Neural cell (in vitro differentiated cells): ENCODE results near the gene SLIT3.

Source experiments
- CTCF ChIP-seq: fragments of 450-650 bp; IDR thresholded peaks from 2 replicates; pipeline ENCODE4 v1.5.1; 2014; ENCODE audit warnings: antibody characterized with exemption, mild to moderate bottlenecking, moderate library complexity; ENCODE audit not compliant: poor library complexity, severe bottlenecking
- EP300 ChIP-seq: fragments of 450-650 bp; conservative IDR thresholded peaks from 2 replicates; pipeline ENCODE4 v1.6.1; 2014; ENCODE audit warnings: antibody characterized with exemption, mild to moderate bottlenecking, moderate library complexity; ENCODE audit not compliant: poor library complexity, severe bottlenecking
- POLR2AphosphoS5 ChIP-seq: IDR thresholded peaks from 2 replicates; pipeline ENCODE4 v1.6.1; 2012

- TF ChIP-seq CTCF = no peak
- no peak for TF ChIP-seq POLR2AphosphoS5
- no peak for TF ChIP-seq EP300
Measured at GRCh38 chr5:168940712-168941111, 360.2 kb downstream of the SLIT3 start.
